IPS-18c (cell line): ENCODE results near the gene CHI3L2.

Experiments
- H3K4me3 ChIP-seq: 2 replicates; pipeline ENCODE4 v1.7.0; 2013; ENCODE audit warnings: low read depth, mild to moderate bottlenecking, low read length, moderate library complexity; ENCODE audit not compliant: insufficient read depth
- H3K9me3 ChIP-seq: one replicate; pipeline ENCODE4 v1.6.1; 2013; ENCODE audit warnings: mild to moderate bottlenecking, low read length, moderate library complexity; ENCODE audit not compliant: control insufficient read depth, insufficient read depth

CHI3L2 gene

GRCh38 chr1:111267801-111268508 is 40.4 kb downstream of the CHI3L2 start:
- no peaks in the 10 kb centered on the region for H3K9me3 ChIP-seq
- H3K4me3 ChIP-seq: no peak overlapping the region

- no peaks in the 10 kb centered on the region for H3K9me3 ChIP-seq
- H3K4me3 ChIP-seq: no peak overlapping the region
Observed at GRCh38 chr1:111269825-111270406, 42.4 kb downstream of the CHI3L2 start.

GRCh38 chr1:111270771-111271463 is 43.4 kb downstream of the CHI3L2 start:
- H3K9me3 ChIP-seq: no peaks in the 10 kb centered on the region
- H3K4me3 ChIP-seq: peak overlapping the region; percentile 62

GRCh38 chr1:111271464-111271801 is 43.9 kb downstream of the CHI3L2 start:
- peak overlapping the region; percentile 62 for H3K4me3 ChIP-seq
- no peaks in the 10 kb centered on the region for H3K9me3 ChIP-seq

- Histone ChIP-seq H3K9me3 (no peaks in the 10 kb centered on the region), H3K4me3 (no peak overlapping the region)
Observed at GRCh38 chr1:111272081-111272480, 44.6 kb downstream of the CHI3L2 start.

- H3K4me3 ChIP-seq: no peak overlapping the region
Observed at GRCh38 chr1:111274653-111275052, 47.1 kb downstream of the CHI3L2 start.

GRCh38 chr1:111275079-111275478 is 47.6 kb downstream of the CHI3L2 start:
- H3K4me3 ChIP-seq: no peak overlapping the region
- no peaks in the 10 kb centered on the region for H3K9me3 ChIP-seq

More at GRCh38 chr1:111274653-111275052, 47.1 kb downstream of the CHI3L2 start:
- no peaks in the 10 kb centered on the region for H3K9me3 ChIP-seq

- H3K9me3 ChIP-seq: no peaks in the 10 kb centered on the region
- H3K4me3 ChIP-seq: no peak overlapping the region
Observed at GRCh38 chr1:111275780-111276433, 48.4 kb downstream of the CHI3L2 start.

- Histone ChIP-seq H3K4me3 (no peak overlapping the region), H3K9me3 (no peaks in the 10 kb centered on the region)
Observed at GRCh38 chr1:111279144-111279543, 51.6 kb downstream of the CHI3L2 start.

GRCh38 chr1:111280267-111280666 is 52.8 kb downstream of the CHI3L2 start:
- Histone ChIP-seq H3K4me3 (no peak overlapping the region), H3K9me3 (no peaks in the 10 kb centered on the region)

GRCh38 chr1:111281411-111281810 is 53.9 kb downstream of the CHI3L2 start:
- Histone ChIP-seq H3K9me3 (no peaks in the 10 kb centered on the region), H3K4me3 (no peak overlapping the region)

- no peak overlapping the region for H3K4me3 ChIP-seq
- no peaks in the 10 kb centered on the region for H3K9me3 ChIP-seq
Observed at GRCh38 chr1:111283838-111284237, 56.3 kb downstream of the CHI3L2 start.

- H3K9me3 ChIP-seq: no peaks in the 10 kb centered on the region
- no peak overlapping the region for H3K4me3 ChIP-seq
Observed at GRCh38 chr1:111285879-111286278, 58.4 kb downstream of the CHI3L2 start.

GRCh38 chr1:111286912-111287311 is 59.4 kb downstream of the CHI3L2 start:
- no peaks in the 10 kb centered on the region for H3K9me3 ChIP-seq

GRCh38 chr1:111289371-111289770 is 61.9 kb downstream of the CHI3L2 start:
- Histone ChIP-seq H3K4me3 (no peak overlapping the region), H3K9me3 (no peaks in the 10 kb centered on the region)

More at GRCh38 chr1:111286912-111287311, 59.4 kb downstream of the CHI3L2 start:
- no peak overlapping the region for H3K4me3 ChIP-seq

- no peaks in the 10 kb centered on the region for H3K9me3 ChIP-seq
Observed at GRCh38 chr1:111290104-111290503, 62.6 kb downstream of the CHI3L2 start.

GRCh38 chr1:111290630-111291029 is 63.1 kb downstream of the CHI3L2 start, which contains the start of gene CHIA:
TSS of gene CHIA (plus strand) at chr1:111290851. CDS start at chr1:111310468, 19,617 bp downstream.
- H3K4me3 ChIP-seq: no peak within 1 kb of the TSS

More at GRCh38 chr1:111290104-111290503, 62.6 kb downstream of the CHI3L2 start:
- no peak overlapping the region for H3K4me3 ChIP-seq

More at GRCh38 chr1:111290630-111291029, 63.1 kb downstream of the CHI3L2 start, which contains the start of gene CHIA:
- peaks cover under 1% of the 10 kb centered on the region for H3K9me3 ChIP-seq
